Endothelial cell of umbilical vein (primary cell): Measurements from ENCODE around the gene KIAA1191. TPM values are rescaled to one million over a fixed set of nuclear protein-coding genes. Genes with fewer than 3 reads are reported as not detected.

Experiments used
- BruUV-seq: library from RNA; stranded (reverse); fragments of 400-500 nt; replicated peaks from 2 replicates; lab custom pipeline; 2021; lab: Mats Ljungman, UMichigan
- CTCF ChIA-PET: fragments of 300-600, 350-600 bp; sonication (Branson Sonifier 250); formaldehyde crosslinking; loops from one replicate; lab custom pipeline; 2021; ENCODE audit warnings: antibody characterized with exemption, inconsistent platforms; lab: Charles Lee
- POLR2A ChIA-PET: fragments of 300-600, 350-600 bp; sonication (Branson Sonifier 250); formaldehyde crosslinking; loops from one replicate; lab custom pipeline; 2021; ENCODE audit warnings: antibody characterized with exemption, inconsistent platforms; lab: Charles Lee
- DNase-seq: peaks from one replicate; pipeline ENCODE4 v3.0.0-alpha.2; 2011; ENCODE audit warnings: low read depth, low spot score
- FAIRE-seq: peaks from 2 replicates; lab custom pipeline; 2011; peaks lifted over from hg19 to GRCh38; lab: Jason Lieb, UNC
- H2AFZ ChIP-seq: 2 replicates; pipeline ENCODE4 v1.6.0; 2012; ENCODE audit warnings: low read depth, low read length, control low read depth, inconsistent platforms
- H3K27ac ChIP-seq: 2 replicates; pipeline ENCODE4 v1.5.1; 2011; ENCODE audit warnings: low read depth, mild to moderate bottlenecking, control low read depth, low read length, moderate library complexity; ENCODE audit not compliant: insufficient read depth
- H3K27me3 ChIP-seq, 2 experiments: 2 replicates each; pipeline versions ENCODE4 v1.6.0 to v1.6.1; 2011; ENCODE audit warnings: low read length in 2 of 2, mixed read lengths in 1 of 2; ENCODE audit not compliant: control insufficient read depth in 2 of 2, insufficient read depth in 2 of 2
- H3K36me3 ChIP-seq, 2 experiments: 2 replicates in 1 of 2; 3 replicates in 1 of 2; pipeline ENCODE4 v1.5.1; 2011; ENCODE audit warnings: low read length in 2 of 2, mild to moderate bottlenecking in 1 of 2, moderate library complexity in 1 of 2; ENCODE audit not compliant: control insufficient read depth in 2 of 2, insufficient read depth in 2 of 2; ENCODE audit errors: extremely low read depth in 1 of 2
- H3K4me1 ChIP-seq: 3 replicates; pipeline ENCODE4 v1.5.1; 2011; ENCODE audit warnings: mild to moderate bottlenecking, low read length; ENCODE audit not compliant: control insufficient read depth, insufficient read depth; ENCODE audit errors: extremely low read depth
- H3K4me2 ChIP-seq: 2 replicates; pipeline ENCODE4 v1.6.1; 2011; ENCODE audit warnings: low read length, control low read depth, mixed read lengths; ENCODE audit not compliant: insufficient read depth
- H3K4me3 ChIP-seq, 3 experiments: fragments of 200-600 bp in 1 of 3; sonication (generic), shearing (Covaris generic) in 1 of 3; replicated peaks in 1 of 3; 2 replicates each; pipeline ENCODE4 v1.5.1; 2011 to 2016; ENCODE audit warnings: control low read depth in 3 of 3, low read length in 3 of 3, mild to moderate bottlenecking in 2 of 3, inconsistent platforms in 1 of 3, low read depth in 1 of 3, moderate library complexity in 1 of 3; ENCODE audit not compliant: insufficient read depth in 1 of 3
- H3K79me2 ChIP-seq: 2 replicates; pipeline ENCODE4 v1.6.0; 2012; ENCODE audit warnings: low read length, inconsistent platforms; ENCODE audit not compliant: control insufficient read depth, insufficient read depth
- H3K9ac ChIP-seq: replicated peaks from 2 replicates; pipeline ENCODE3; 2011; ENCODE audit warnings: low read length, control low read depth; ENCODE audit not compliant: insufficient read depth; ENCODE audit errors: extremely low read depth
- H3K9me1 ChIP-seq: replicated peaks from 3 replicates; pipeline ENCODE4 v1.6.0; 2011; ENCODE audit warnings: mild to moderate bottlenecking, low read length; ENCODE audit not compliant: control insufficient read depth, insufficient read depth; ENCODE audit errors: extremely low read depth
- H3K9me3 ChIP-seq: replicated peaks from 2 replicates; pipeline ENCODE4 v1.5.1; 2012; ENCODE audit warnings: low read length, inconsistent platforms; ENCODE audit not compliant: control insufficient read depth, insufficient read depth
- H4K20me1 ChIP-seq: replicated peaks from 2 replicates; pipeline ENCODE3; 2011; ENCODE audit warnings: mild to moderate bottlenecking, low read length; ENCODE audit not compliant: control insufficient read depth, insufficient read depth; ENCODE audit errors: extremely low read depth
- CTCF ChIP-seq, 2 donors: IDR thresholded peaks; 1 replicate in 1 of 2; 2 replicates in 1 of 2; pipeline ENCODE4 v1.5.1; 2011; ENCODE audit warnings: low read length in 2 of 2, mild to moderate bottlenecking in 2 of 2, moderate library complexity in 2 of 2, control low read depth in 1 of 2, inconsistent platforms in 1 of 2, low read depth in 1 of 2; ENCODE audit not compliant: insufficient read depth in 1 of 2; ENCODE audit errors: extremely low read depth in 1 of 2
- EZH2 ChIP-seq: IDR thresholded peaks from 2 replicates; pipeline ENCODE4 v1.6.1; 2012; ENCODE audit warnings: borderline replicate concordance, low read depth, mild to moderate bottlenecking, moderate library complexity, low read length, inconsistent platforms; ENCODE audit not compliant: severe bottlenecking
- FOS ChIP-seq: IDR thresholded peaks from 2 replicates; pipeline ENCODE4 v1.6.1; 2011; ENCODE audit warnings: mild to moderate bottlenecking, low read length, moderate library complexity, borderline replicate concordance; ENCODE audit not compliant: insufficient read depth
- GATA2 ChIP-seq: IDR thresholded peaks from 2 replicates; pipeline ENCODE4 v1.7.0; 2011; ENCODE audit warnings: low read depth, mild to moderate bottlenecking, moderate library complexity, mixed read lengths, low read length; ENCODE audit not compliant: insufficient read length, insufficient read depth
- JUN ChIP-seq: IDR thresholded peaks from 2 replicates; pipeline ENCODE4 v1.6.1; 2011; ENCODE audit warnings: borderline replicate concordance, low read depth; ENCODE audit not compliant: insufficient read length, insufficient read depth
- MAX ChIP-seq: IDR thresholded peaks from 2 replicates; pipeline ENCODE4 v1.6.1; 2011; ENCODE audit not compliant: insufficient read depth, insufficient read length
- MYC ChIP-seq: IDR thresholded peaks from one replicate; pipeline ENCODE4 v1.6.1; 2011; ENCODE audit warnings: mild to moderate bottlenecking, low read depth, low read length
- POLR2A ChIP-seq: IDR thresholded peaks from 2 replicates; pipeline ENCODE4 v1.6.1; 2012; ENCODE audit warnings: low read depth, mild to moderate bottlenecking, control low read depth, low read length
- POLR2AphosphoS5 ChIP-seq: IDR thresholded peaks from 2 replicates; pipeline ENCODE4 v1.6.1; 2012; ENCODE audit warnings: low read depth, mild to moderate bottlenecking, control low read depth, low read length, moderate library complexity; ENCODE audit not compliant: insufficient read depth
- dilution Hi-C: fragments of 300-500 bp; cut with MboI; formaldehyde crosslinking; loops from one replicate; pipeline ENCODE4 v1.15.0; 2019; ENCODE audit warnings: low sequenced_read_pairs; ENCODE audit not compliant: extremely low pct_ligation_motif_present
- intact Hi-C: fragments of 100-400 bp; cut with micrococcal nuclease; formaldehyde crosslinking; loops from one replicate; pipeline ENCODE4 v1.10.0; 2022
- polyA plus RNA-seq, 4 experiments: library from polyadenylated mRNA; depleted of rRNA in 3 of 4; stranded (reverse) in 3 of 4; unstranded in 1 of 4; fragments of >200 nt; gene quantifications; 2 replicates each; pipeline versions ENCODE4 v1.2.1 to v1.2.3, GENCODE V29; 2011 to 2012; ENCODE audit warnings: missing spikeins in 1 of 4
- total RNA-seq: library from RNA; stranded (reverse); gene quantifications from 2 replicates; pipeline ENCODE4 v1.2.3, GENCODE V29; 2021

KIAA1191 gene
- total and polyA plus RNA-seq, 2 donors (not counting 3 experiments of a cell fraction or from before 2014, with no cell fraction given), result 114 to 116 TPM

- POLR2A ChIA-PET, result no interaction called here
- H3K27me3 ChIP-seq, result no peaks in the 10 kb centered on the region
- no peaks in the 10 kb centered on the region for H3K9me3 ChIP-seq
- intact Hi-C loops (no loop called here), dilution Hi-C loops (no loop called here)
- TF ChIP-seq JUN, result no peak
- TF ChIP-seq POLR2AphosphoS5, result no peak
- no peak for TF ChIP-seq FOS
- TF ChIP-seq GATA2, result no peak
- TF ChIP-seq MYC, result no peak
- TF ChIP-seq CTCF (IDR thresholded peaks at IDR 0.05; ENCODE audit: extremely low read depth in 1 of 2, insufficient read depth in 1 of 2, low read depth in 1 of 2, low read length in 2 of 2), result no peak
- no peak for TF ChIP-seq EZH2
- no peak for TF ChIP-seq POLR2A
- no peak for TF ChIP-seq MAX
- no peak overlapping the region for H3K27ac ChIP-seq
- DNase-seq (no peak), FAIRE-seq (no peak)
- no peak overlapping the region for H2AFZ ChIP-seq
- no peak overlapping the region for H3K9ac ChIP-seq
- no TSS peak for BruUV-seq
- no peaks in the 10 kb centered on the region for H4K20me1 ChIP-seq
- CTCF ChIA-PET, result no interaction called here
- no peak overlapping the region for H3K4me2 ChIP-seq
- H3K9me1 ChIP-seq, result no peaks in the 10 kb centered on the region
- peaks cover 10 to 14% of the 10 kb centered on the region in 2 experiments for H3K36me3 ChIP-seq
- H3K4me1 ChIP-seq, result no peaks in the 10 kb centered on the region
- no peak overlapping the region for H3K4me3 ChIP-seq
- H3K79me2 ChIP-seq, result peaks cover 65% of the 10 kb centered on the region
Observed at GRCh38 chr5:176356179-176356566, 5.4 kb downstream of the KIAA1191 start.
